Body of pancreas (tissue), 4 donors: ENCODE measurements around the gene RAP1GDS1. TPM values are rescaled to one million over a fixed set of nuclear protein-coding genes. Genes with fewer than 3 reads are reported as not detected.
"Not testable (repeated sequence)": the region's sequence is repeated elsewhere in the genome, so short reads cannot be mapped to it uniquely, and the experiment has no call there.

Experiments
- ATAC-seq: fragments of 150-250 bp; one replicate; pipeline ENCODE4 v1.9.1; 2016
- DNase-seq, 4 donors: peaks; one replicate each; pipeline ENCODE4 v3.0.0-alpha.2; 2019
- H3K27ac ChIP-seq, 4 donors: fragments of 200-600 bp; sonication (generic); 1 replicate in 3 of 4; 2 replicates in 1 of 4; pipeline versions ENCODE4 v1.5.1 to v1.6.1; 2016 to 2019; ENCODE audit warnings: mild to moderate bottlenecking in 1 of 4, mixed read lengths in 1 of 4, moderate library complexity in 1 of 4
- H3K27me3 ChIP-seq, 2 donors: fragments of 200-600 bp; sonication (generic); one replicate each; pipeline ENCODE4 v1.6.0; 2016; ENCODE audit warnings: mild to moderate bottlenecking in 1 of 2
- H3K36me3 ChIP-seq, 2 donors: fragments of 200-600 bp; sonication (generic); replicated peaks in 1 of 2; 2 replicates each; pipeline ENCODE4 v1.5.1; 2016; ENCODE audit warnings: low read depth in 2 of 2; ENCODE audit not compliant: insufficient read depth in 1 of 2
- H3K4me1 ChIP-seq: fragments of 200-600 bp; sonication (generic); one replicate; pipeline ENCODE4 v1.6.0; 2016
- H3K4me3 ChIP-seq, 2 donors: fragments of 200-600 bp; sonication (generic); 1 replicate in 1 of 2; 2 replicates in 1 of 2; pipeline ENCODE4 v1.5.1; 2016 to 2019
- H3K9me3 ChIP-seq, 3 donors: fragments of 200-600 bp; sonication (generic); 1 replicate in 2 of 3; 2 replicates in 1 of 3; pipeline ENCODE4 v1.5.1; 2016
- POLR2A ChIP-seq, 3 donors: fragments of 450-650 bp; IDR thresholded peaks; one replicate each; pipeline ENCODE4 v1.6.1; 2016; ENCODE audit warnings: antibody characterized with exemption in 3 of 3, mild to moderate bottlenecking in 2 of 3
- WGBS, 2 donors: methylation state at CpG; one replicate each; pipeline ENCODE4 v1.1.5; 2017; 5-methylcytosine and 5-hydroxymethylcytosine counted together
- intact Hi-C: fragments of 100-400 bp; cut with DNase I; formaldehyde crosslinking; loops from one replicate; pipeline ENCODE4 v1.15.1; 2023
- total RNA-seq, 2 donors: library from RNA; depleted of rRNA; stranded (reverse); fragments of >200 nt; gene quantifications; one replicate each; pipeline ENCODE4 v1.1.0, GENCODE V29; 2016
- TF ChIP-seq, protein P1 (sequence below), 7 experiments: fragments of 450-650 bp in 4 of 7; fragments of 200-600 bp in 3 of 7; sonication (generic) in 3 of 7; IDR thresholded peaks; one replicate each; pipeline ENCODE4 v1.5.1; 2016 to 2019; ENCODE audit warnings: antibody characterized with exemption in 7 of 7

The RAP1GDS1 gene
- total RNA-seq, 2 donors from 2014 or later, result 13.2 to 41.2 TPM

DNA sequence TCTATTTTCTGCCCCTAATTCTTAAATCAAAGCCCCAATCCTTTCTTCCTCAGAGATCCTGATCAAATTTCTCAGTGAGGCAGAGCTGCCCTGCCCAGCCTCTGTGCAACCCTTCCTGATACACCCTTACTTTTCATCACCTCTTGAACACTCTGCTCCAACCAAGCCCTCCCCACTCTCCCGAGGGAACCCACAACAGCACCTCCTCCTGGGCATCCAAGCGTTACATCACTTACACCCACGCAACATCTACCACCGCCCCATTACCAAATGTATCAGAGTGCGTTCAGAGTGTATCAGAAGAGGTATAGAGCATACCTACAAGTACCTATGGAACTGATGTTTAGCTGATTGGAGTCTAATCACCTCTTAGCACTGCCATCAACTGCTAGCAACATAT lies 186.5 kb downstream of the RAP1GDS1 start:
- H3K4me1 ChIP-seq, result no peaks in the 10 kb centered on the region
- no peaks in the 10 kb centered on the region for H3K36me3 ChIP-seq
- ATAC-seq (no peak), DNase-seq (no peak)
- H3K27ac ChIP-seq, result no peak overlapping the region
- no peak overlapping the region for H3K4me3 ChIP-seq
- intact Hi-C loops, result no loop called here
- H3K27me3 ChIP-seq, result no peaks in the 10 kb centered on the region
- no peak for TF ChIP-seq POLR2A (IDR thresholded peaks at IDR 0.05)
- TF ChIP-seq, protein P1, sequence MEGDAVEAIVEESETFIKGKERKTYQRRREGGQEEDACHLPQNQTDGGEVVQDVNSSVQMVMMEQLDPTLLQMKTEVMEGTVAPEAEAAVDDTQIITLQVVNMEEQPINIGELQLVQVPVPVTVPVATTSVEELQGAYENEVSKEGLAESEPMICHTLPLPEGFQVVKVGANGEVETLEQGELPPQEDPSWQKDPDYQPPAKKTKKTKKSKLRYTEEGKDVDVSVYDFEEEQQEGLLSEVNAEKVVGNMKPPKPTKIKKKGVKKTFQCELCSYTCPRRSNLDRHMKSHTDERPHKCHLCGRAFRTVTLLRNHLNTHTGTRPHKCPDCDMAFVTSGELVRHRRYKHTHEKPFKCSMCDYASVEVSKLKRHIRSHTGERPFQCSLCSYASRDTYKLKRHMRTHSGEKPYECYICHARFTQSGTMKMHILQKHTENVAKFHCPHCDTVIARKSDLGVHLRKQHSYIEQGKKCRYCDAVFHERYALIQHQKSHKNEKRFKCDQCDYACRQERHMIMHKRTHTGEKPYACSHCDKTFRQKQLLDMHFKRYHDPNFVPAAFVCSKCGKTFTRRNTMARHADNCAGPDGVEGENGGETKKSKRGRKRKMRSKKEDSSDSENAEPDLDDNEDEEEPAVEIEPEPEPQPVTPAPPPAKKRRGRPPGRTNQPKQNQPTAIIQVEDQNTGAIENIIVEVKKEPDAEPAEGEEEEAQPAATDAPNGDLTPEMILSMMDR (IDR thresholded peaks at IDR 0.05), result no peak
- H3K9me3 ChIP-seq, result peaks cover 0 to 5% (median 0%) of the 10 kb centered on the region in 3 donors
- 87 to 97% methylated on average over 5 of the region's 5 CpGs for WGBS, 2 donors

DNA sequence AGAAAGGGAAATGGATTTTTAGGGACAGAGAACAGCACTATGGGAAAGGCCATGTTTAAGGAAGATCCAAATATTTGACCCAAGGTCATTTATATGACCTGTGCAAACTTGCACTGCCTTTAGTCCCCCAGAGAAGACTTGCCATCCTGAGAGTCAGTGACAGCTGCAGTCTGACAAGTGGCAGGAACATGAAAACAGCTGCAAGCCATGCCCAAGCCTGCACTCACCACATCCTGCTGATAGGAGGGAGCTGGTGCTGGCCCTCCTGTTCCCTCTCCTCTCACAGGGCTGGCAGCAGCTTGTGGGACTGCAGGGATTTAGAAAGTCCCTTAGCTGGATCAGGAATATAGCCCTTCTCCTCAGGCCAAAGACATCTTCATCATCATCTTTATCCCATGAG lies 187.7 kb downstream of the RAP1GDS1 start:
- intact Hi-C loops, result no loop called here
- Histone ChIP-seq H3K27me3 (no peaks in the 10 kb centered on the region), H3K9me3 (peaks cover 0 to 9% (median 0%) of the 10 kb centered on the region in 3 donors), H3K4me3 (no peak overlapping the region), H3K27ac (no peak overlapping the region), H3K36me3 (no peaks in the 10 kb centered on the region), H3K4me1 (no peaks in the 10 kb centered on the region)
- no peak for ATAC-seq
- DNase-seq, result no peak
- TF ChIP-seq, protein P1 (IDR thresholded peaks at IDR 0.05), result no peak
- no peak for TF ChIP-seq POLR2A (IDR thresholded peaks at IDR 0.05)

DNA sequence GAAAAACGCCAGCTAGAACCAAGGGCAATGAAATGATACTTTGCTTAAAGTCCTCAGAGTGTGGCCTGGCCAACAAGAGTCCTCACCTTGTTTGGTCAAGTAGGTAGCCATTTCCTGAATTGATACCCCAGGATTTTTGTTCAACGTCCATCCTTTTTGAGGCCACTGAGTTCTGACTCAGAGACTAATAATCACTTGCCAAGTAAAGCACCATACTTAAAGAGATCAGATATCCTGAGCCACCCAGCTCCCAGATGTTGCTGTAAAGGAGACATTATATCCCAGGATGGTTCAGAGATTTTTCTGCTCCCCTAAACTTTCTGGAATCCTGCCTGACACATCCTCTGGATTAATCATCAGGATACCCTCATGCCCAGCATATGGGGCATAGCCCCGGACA lies 190.9 kb downstream of the RAP1GDS1 start:
- Histone ChIP-seq H3K27ac (no peak overlapping the region), H3K4me1 (no peaks in the 10 kb centered on the region), H3K27me3 (no peaks in the 10 kb centered on the region), H3K36me3 (no peaks in the 10 kb centered on the region), H3K9me3 (peaks cover 0 to 9% (median 0%) of the 10 kb centered on the region in 3 donors), H3K4me3 (no peak overlapping the region)
- WGBS, 2 donors, result 65 to 71% methylated on average over 3 of the region's 3 CpGs
- TF ChIP-seq, protein P1 (IDR thresholded peaks at IDR 0.05), result no peak
- no peak for TF ChIP-seq POLR2A (IDR thresholded peaks at IDR 0.05)
- intact Hi-C loops, result no loop called here
- ATAC-seq (no peak), DNase-seq (no peak)

DNA sequence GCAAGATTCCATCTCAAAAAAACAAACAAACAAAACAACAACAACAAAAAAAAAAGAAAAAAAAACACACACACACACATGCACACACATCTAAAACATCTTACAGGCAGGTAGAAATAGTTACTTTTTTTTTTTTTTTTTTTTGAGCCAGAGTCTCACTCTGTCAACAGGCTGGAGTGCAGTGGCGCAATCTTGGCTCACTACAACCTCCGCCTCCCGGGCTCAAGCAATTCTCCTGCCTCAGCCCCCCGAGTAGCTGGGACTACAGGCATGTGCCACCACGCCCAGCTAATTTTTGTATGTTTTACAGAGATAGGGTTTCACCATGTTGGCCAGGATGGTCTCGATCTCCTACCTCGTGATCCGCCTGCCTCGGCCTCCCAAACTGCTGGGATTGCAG lies 196.2 kb downstream of the RAP1GDS1 start:
- intact Hi-C loops, H3K27me3 ChIP-seq, H3K9me3 ChIP-seq, DNase-seq, H3K36me3 ChIP-seq, H3K4me3 ChIP-seq, H3K27ac ChIP-seq, ATAC-seq, H3K4me1 ChIP-seq: not testable (repeated sequence)
- 89 to 95% methylated on average over 9 of the region's 9 CpGs for WGBS, 2 donors

DNA sequence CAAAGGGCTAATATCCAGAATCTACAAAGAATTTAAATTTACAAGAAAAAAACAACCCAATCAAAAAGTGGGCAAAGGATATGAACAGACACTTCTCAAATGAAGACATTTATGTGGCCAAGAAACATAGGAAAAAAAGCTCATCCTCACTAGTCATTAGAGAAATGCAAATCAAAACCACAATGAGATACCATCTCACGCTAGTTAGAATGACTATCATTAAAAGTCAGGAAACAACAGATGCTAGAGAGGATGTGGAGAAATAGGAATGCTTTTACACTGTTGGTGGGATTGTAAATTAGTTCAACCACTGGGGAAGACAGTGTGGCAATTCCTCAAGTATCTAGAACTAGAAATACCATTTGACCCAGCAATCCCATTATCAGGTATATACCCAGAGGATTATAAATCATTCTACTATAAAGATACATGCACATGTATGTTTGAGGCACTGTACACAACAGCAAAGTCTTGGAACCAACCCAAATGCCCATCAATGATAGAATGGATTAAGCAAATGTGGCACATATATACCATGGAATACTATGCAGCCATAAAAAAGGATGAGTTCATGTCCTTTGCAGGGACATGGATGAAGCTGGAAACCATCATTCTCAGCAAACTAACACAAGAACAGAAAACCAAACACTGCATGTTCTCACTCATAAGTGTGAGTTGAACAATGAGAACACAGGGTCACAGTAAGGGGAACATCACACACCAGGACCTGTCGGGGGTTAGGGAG lies 200.1 kb downstream of the RAP1GDS1 start:
- DNase-seq, H3K4me1 ChIP-seq, intact Hi-C loops, H3K27me3 ChIP-seq, H3K36me3 ChIP-seq, H3K4me3 ChIP-seq, H3K9me3 ChIP-seq, ATAC-seq, H3K27ac ChIP-seq: not testable (repeated sequence)
- 76 to 93% methylated on average over 2 of the region's 2 CpGs for WGBS, 2 donors

DNA sequence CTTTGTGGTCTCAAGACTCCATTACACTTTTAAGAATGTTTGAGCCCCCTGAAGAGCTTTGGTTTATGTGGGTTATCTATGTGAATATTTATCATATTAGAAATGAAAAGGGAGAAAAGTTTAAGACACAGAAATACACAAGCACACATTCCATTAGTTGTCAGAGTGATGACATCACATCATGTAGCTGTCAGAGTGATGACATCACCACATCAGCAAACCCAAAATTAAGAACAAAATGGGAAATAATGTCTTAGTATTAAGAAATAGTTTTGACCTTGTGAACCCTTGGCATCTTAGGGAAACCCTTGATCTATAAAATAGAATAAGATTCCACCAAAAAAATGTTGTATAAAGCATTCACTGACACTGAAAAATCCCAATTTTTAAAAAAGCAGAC lies 201.3 kb downstream of the RAP1GDS1 start:
- ATAC-seq (no peak), DNase-seq (no peak)
- Histone ChIP-seq H3K36me3 (no peaks in the 10 kb centered on the region), H3K4me3 (no peak overlapping the region), H3K27ac (no peak overlapping the region), H3K9me3 (no peaks in the 10 kb centered on the region), H3K4me1 (no peaks in the 10 kb centered on the region), H3K27me3 (no peaks in the 10 kb centered on the region)
- TF ChIP-seq POLR2A (IDR thresholded peaks at IDR 0.05), result no peak
- TF ChIP-seq, protein P1 (IDR thresholded peaks at IDR 0.05), result no peak
- intact Hi-C loops, result no loop called here
